ENCODE measurements around the gene ADRB1.

Gene ADRB1

GRCh38 chr10:114043532-114044246 is at the start of gene ADRB1:
TSS of gene ADRB1 (plus strand) at chr10:114043866. CDS start at chr10:114044133, 267 bp downstream.
- DNase-seq = peak; percentile 84

GRCh38 chr10:113995201-113995600 is 48.5 kb upstream of the ADRB1 start:
- no peak for DNase-seq

GRCh38 chr10:113997428-113997827 is 46.2 kb upstream of the ADRB1 start:
- DNase-seq = no peak

- DNase-seq = no peak
Measured at GRCh38 chr10:113999531-113999930, 44.1 kb upstream of the ADRB1 start.

- DNase-seq = no peak
Measured at GRCh38 chr10:114000457-114001010, 43.1 kb upstream of the ADRB1 start.

- no peak for DNase-seq
Measured at GRCh38 chr10:114002422-114002821, 41.2 kb upstream of the ADRB1 start.

GRCh38 chr10:114003161-114003941 is 40.3 kb upstream of the ADRB1 start:
- no peak for DNase-seq

GRCh38 chr10:114009281-114009996 is 34.2 kb upstream of the ADRB1 start:
- peak; percentile 39 for DNase-seq

- no peak for DNase-seq
Measured at GRCh38 chr10:114010316-114010715, 33.4 kb upstream of the ADRB1 start.

- no peak for DNase-seq
Measured at GRCh38 chr10:114012650-114013049, 31.0 kb upstream of the ADRB1 start.

- DNase-seq = no peak
Measured at GRCh38 chr10:114015708-114016107, 28.0 kb upstream of the ADRB1 start.

- no peak for DNase-seq
Measured at GRCh38 chr10:114017271-114017670, 26.4 kb upstream of the ADRB1 start.

GRCh38 chr10:114017873-114018272 is 25.8 kb upstream of the ADRB1 start:
- no peak for DNase-seq

- DNase-seq = no peak
Measured at GRCh38 chr10:114019226-114019625, 24.4 kb upstream of the ADRB1 start.

- DNase-seq = no peak
Measured at GRCh38 chr10:114021154-114021553, 22.5 kb upstream of the ADRB1 start.

- DNase-seq = no peak
Measured at GRCh38 chr10:114021717-114022680, 21.7 kb upstream of the ADRB1 start.

- DNase-seq = peak; percentile 47
Measured at GRCh38 chr10:114022766-114023597, 20.7 kb upstream of the ADRB1 start.

GRCh38 chr10:114024876-114025610 is 18.6 kb upstream of the ADRB1 start:
- peak; percentile 31 for DNase-seq

GRCh38 chr10:114025611-114026130 is 18.0 kb upstream of the ADRB1 start:
- DNase-seq = no peak

All from EL (cell line).